NT2/D1 (cell line): ENCODE measurements around the gene EZH2.

Experiments used
- SUZ12 ChIP-seq: IDR thresholded peaks from 2 replicates; pipeline ENCODE4 v1.6.1; 2011; ENCODE audit not compliant: insufficient read length, insufficient read depth; ENCODE audit errors: extremely low read depth
- YY1 ChIP-seq: IDR thresholded peaks from 2 replicates; pipeline ENCODE4 v1.6.1; 2011; ENCODE audit not compliant: insufficient read length, insufficient read depth

GRCh38 chr7:148819697-148820360 lies 64.3 kb downstream of the EZH2 start:
- TF ChIP-seq YY1 (no peak), SUZ12 (no peak)
